CD4-positive, alpha-beta memory T cell (primary cell): ENCODE results near the gene NTN5. TPM values are rescaled to one million over a fixed set of nuclear protein-coding genes. Genes with fewer than 3 reads are reported as not detected.

Source experiments
- CTCF ChIA-PET: fragments of 350-600 bp; sonication (Branson Sonifier 250); formaldehyde crosslinking; loops from one replicate; lab custom pipeline; 2021; ENCODE audit warnings: inconsistent platforms; ENCODE audit not compliant: partially characterized antibody; lab: Charles Lee
- POLR2A ChIA-PET: fragments of 350-600 bp; sonication (Branson Sonifier 250); formaldehyde crosslinking; loops from one replicate; lab custom pipeline; 2021; ENCODE audit not compliant: partially characterized antibody; lab: Charles Lee
- DNase-seq, 5 donors: peaks; one replicate each; pipeline versions ENCODE4 v3.0.0 to v3.0.0-alpha.2; 2020 to 2022; ENCODE audit warnings: mixed read lengths in 1 of 5
- H3K27ac ChIP-seq: one replicate; pipeline ENCODE4 v1.7.0; 2013; ENCODE audit warnings: low read depth, low read length
- H3K27me3 ChIP-seq: 2 replicates; pipeline ENCODE4 v1.7.0; 2013; ENCODE audit warnings: mild to moderate bottlenecking, low read length, moderate library complexity; ENCODE audit not compliant: insufficient read depth
- H3K36me3 ChIP-seq: 2 replicates; pipeline ENCODE4 v1.7.0; 2013; ENCODE audit warnings: mild to moderate bottlenecking, low read length, moderate library complexity; ENCODE audit not compliant: insufficient read depth
- H3K4me1 ChIP-seq: 2 replicates; pipeline ENCODE4 v1.7.0; 2013; ENCODE audit warnings: mild to moderate bottlenecking, low read length, moderate library complexity; ENCODE audit not compliant: insufficient read depth
- H3K4me3 ChIP-seq, 2 donors: one replicate each; pipeline ENCODE4 v1.7.0; 2013; ENCODE audit warnings: low read length in 2 of 2, mild to moderate bottlenecking in 1 of 2
- H3K9me3 ChIP-seq, 2 donors: one replicate each; pipeline ENCODE4 v1.7.0; 2013; ENCODE audit warnings: low read length in 2 of 2, control low read depth in 1 of 2; ENCODE audit not compliant: control insufficient read depth in 1 of 2
- H3K27ac Mint-ChIP-seq, 7 donors: one replicate each; pipeline ENCODE4 v1.8.0; 2020 to 2021; ENCODE audit warnings: mixed read lengths in 7 of 7, mild to moderate bottlenecking in 6 of 7, inconsistent platforms in 3 of 7, moderate library complexity in 3 of 7
- H3K27me3 Mint-ChIP-seq, 2 donors: one replicate each; pipeline ENCODE4 v1.8.0; 2020 to 2021; ENCODE audit warnings: mixed read lengths in 2 of 2
- H3K36me3 Mint-ChIP-seq, 2 donors: one replicate each; pipeline ENCODE4 v1.8.0; 2020 to 2021; ENCODE audit warnings: mixed read lengths in 2 of 2, inconsistent platforms in 1 of 2, mild to moderate bottlenecking in 1 of 2
- H3K4me1 Mint-ChIP-seq, 4 donors: one replicate each; pipeline ENCODE4 v1.8.0; 2020 to 2021; ENCODE audit warnings: mixed read lengths in 4 of 4, mild to moderate bottlenecking in 1 of 4
- H3K4me3 Mint-ChIP-seq, 8 donors: one replicate each; pipeline ENCODE4 v1.8.0; 2020 to 2021; ENCODE audit warnings: mixed read lengths in 8 of 8, mild to moderate bottlenecking in 7 of 8, moderate library complexity in 6 of 8, inconsistent platforms in 3 of 8
- H3K9me3 Mint-ChIP-seq, 8 donors: one replicate each; pipeline ENCODE4 v1.8.0; 2020 to 2021; ENCODE audit warnings: mixed read lengths in 8 of 8, mild to moderate bottlenecking in 5 of 8, inconsistent platforms in 3 of 8, moderate library complexity in 1 of 8
- intact Hi-C: fragments of 100-400 bp; cut with micrococcal nuclease; formaldehyde crosslinking; loops from one replicate; pipeline ENCODE4 v1.15.1; 2023
- polyA plus RNA-seq, 2 donors: library from polyadenylated mRNA; unstranded; fragments of 300-500 nt; fragmentation: Illumina TruSeq; gene quantifications; one replicate each; pipeline ENCODE4 v1.2.3, GENCODE V29; 2021
- total RNA-seq, 2 experiments: library from RNA; stranded (reverse); gene quantifications; one replicate each; pipeline ENCODE4 v1.2.3, GENCODE V29; 2021

The NTN5 gene
- total and polyA plus RNA-seq, 4 experiments from 2014 or later, result 0.62 to 3.3 (median 2.3) TPM; not detected in 1

GRCh38 chr19:48630296-48631063 is 42.3 kb downstream of the NTN5 start:
- no peak overlapping the region for H3K4me3 Mint-ChIP-seq
- CTCF ChIA-PET, result interaction anchor here (1.2 kb wide), 1 partner anchor 12 kb away, joined by 3 read pairs; the partner anchor contains the start of genes RPL18 and SPHK2
- POLR2A ChIA-PET, result interaction anchor here (1.4 to 6.4 kb wide), 8 partner anchors 7 to 91 kb away, joined by 4 to 76 read pairs (median 6); partner anchors contain the start of genes CA11, DBP, RPL18 and SPHK2
- peak in 1 of 5 donors; percentile 5 for DNase-seq
- no peaks in the 10 kb centered on the region for H3K9me3 Mint-ChIP-seq
- peaks cover 28% of the 10 kb centered on the region for H3K4me1 ChIP-seq
- peaks cover 35% of the 10 kb centered on the region for H3K36me3 ChIP-seq
- no peaks in the 10 kb centered on the region for H3K27me3 ChIP-seq
- H3K4me1 Mint-ChIP-seq, result peaks cover 4 to 45% (median 18%) of the 10 kb centered on the region in 4 donors
- H3K4me3 ChIP-seq, result no peak overlapping the region
- H3K9me3 ChIP-seq, result no peaks in the 10 kb centered on the region
- peaks cover 14 to 45% of the 10 kb centered on the region in 2 donors for H3K36me3 Mint-ChIP-seq
- peak overlapping the region in 3 of 7 donors; percentile 12 to 72 (median 59) for H3K27ac Mint-ChIP-seq
- intact Hi-C loops, result no loop called here
- no peak overlapping the region for H3K27ac ChIP-seq
- no peaks in the 10 kb centered on the region for H3K27me3 Mint-ChIP-seq

- H3K9me3 ChIP-seq, result no peaks in the 10 kb centered on the region
- Mint-ChIP-seq H3K27me3 (no peaks in the 10 kb centered on the region), H3K4me1 (peaks cover 8 to 44% (median 21%) of the 10 kb centered on the region in 4 donors), H3K36me3 (peaks cover 14 to 42% of the 10 kb centered on the region in 2 donors), H3K27ac (peak overlapping the region in 1 of 7 donors; percentile 59), H3K4me3 (no peak overlapping the region), H3K9me3 (no peaks in the 10 kb centered on the region)
- ChIA-PET CTCF (no interaction called here), POLR2A (interaction anchor here (1.1 to 6.4 kb wide), 5 partner anchors 7 to 15 kb away, joined by 4 to 76 read pairs (median 29); partner anchors contain the start of genes CA11, DBP, FAM83E and RPL18)
- H3K27me3 ChIP-seq, result no peaks in the 10 kb centered on the region
- peaks cover 35% of the 10 kb centered on the region for H3K36me3 ChIP-seq
- no peak overlapping the region for H3K27ac ChIP-seq
- intact Hi-C loops, result no loop called here
- no peak for DNase-seq
- H3K4me1 ChIP-seq, result peaks cover 23% of the 10 kb centered on the region
- H3K4me3 ChIP-seq, result no peak overlapping the region
Observed at GRCh38 chr19:48629599-48630295, 43.1 kb downstream of the NTN5 start.

GRCh38 chr19:48629297-48629598 is 43.6 kb downstream of the NTN5 start:
- CTCF ChIA-PET, result no interaction called here
- H3K36me3 Mint-ChIP-seq, result peaks cover 14 to 38% of the 10 kb centered on the region in 2 donors
- POLR2A ChIA-PET, result interaction anchor here (1.1 to 6.4 kb wide), 4 partner anchors 8 to 15 kb away, joined by 4 to 76 read pairs (median 30); partner anchors contain the start of genes CA11, DBP, FAM83E and RPL18
- Histone ChIP-seq H3K9me3 (no peaks in the 10 kb centered on the region), H3K36me3 (peaks cover 35% of the 10 kb centered on the region), H3K4me3 (no peak overlapping the region), H3K4me1 (peaks cover 24% of the 10 kb centered on the region), H3K27ac (no peak overlapping the region), H3K27me3 (no peaks in the 10 kb centered on the region)
- H3K9me3 Mint-ChIP-seq, result no peaks in the 10 kb centered on the region
- DNase-seq, result peak in 1 of 5 donors; percentile 5
- no peak overlapping the region for H3K4me3 Mint-ChIP-seq
- no peaks in the 10 kb centered on the region for H3K27me3 Mint-ChIP-seq
- intact Hi-C loops, result no loop called here
- H3K27ac Mint-ChIP-seq, result no peak overlapping the region
- peaks cover 8 to 40% (median 22%) of the 10 kb centered on the region in 4 donors for H3K4me1 Mint-ChIP-seq

- Histone ChIP-seq H3K4me3 (no peak overlapping the region), H3K27me3 (no peaks in the 10 kb centered on the region), H3K36me3 (peaks cover 35% of the 10 kb centered on the region), H3K9me3 (no peaks in the 10 kb centered on the region), H3K4me1 (peaks cover 21% of the 10 kb centered on the region), H3K27ac (no peak overlapping the region)
- Mint-ChIP-seq H3K9me3 (no peaks in the 10 kb centered on the region), H3K4me1 (peaks cover 8 to 39% (median 24%) of the 10 kb centered on the region in 4 donors), H3K4me3 (no peak overlapping the region), H3K36me3 (peaks cover 14 to 39% of the 10 kb centered on the region in 2 donors), H3K27me3 (no peaks in the 10 kb centered on the region), H3K27ac (peak overlapping the region in 2 of 7 donors; percentile 57 to 62)
- DNase-seq, result no peak
- ChIA-PET POLR2A (interaction anchor here (0.9 to 6.4 kb wide), 7 partner anchors 8 to 115 kb away, joined by 3 to 76 read pairs (median 13); partner anchors contain the start of genes CA11, DBP, FAM83E and RPL18), CTCF (no interaction called here)
- intact Hi-C loops, result no loop called here
Observed at GRCh38 chr19:48628486-48629296, 44.1 kb downstream of the NTN5 start.

- Mint-ChIP-seq H3K4me1 (peaks cover 13 to 37% (median 29%) of the 10 kb centered on the region in 4 donors), H3K4me3 (no peak overlapping the region), H3K27ac (peak overlapping the region in 1 of 7 donors; percentile 42), H3K27me3 (no peaks in the 10 kb centered on the region), H3K36me3 (peaks cover 14 to 39% of the 10 kb centered on the region in 2 donors), H3K9me3 (no peaks in the 10 kb centered on the region)
- POLR2A ChIA-PET, result interaction anchor here (0.9 to 5.2 kb wide), 5 partner anchors 8 to 114 kb away, joined by 3 to 32 read pairs (median 13); partner anchors contain the start of genes CA11, DBP, RPL18 and SPHK2
- no peak for DNase-seq
- H3K9me3 ChIP-seq, result no peaks in the 10 kb centered on the region
- H3K36me3 ChIP-seq, result peaks cover 28% of the 10 kb centered on the region
- CTCF ChIA-PET, result interaction anchor here (1.4 kb wide), 1 partner anchor 9 kb away, joined by 4 read pairs; the partner anchor contains the start of gene DBP
- no peak overlapping the region for H3K27ac ChIP-seq
- H3K4me3 ChIP-seq, result no peak overlapping the region
- no peaks in the 10 kb centered on the region for H3K27me3 ChIP-seq
- intact Hi-C loops, result no loop called here
- peaks cover 21% of the 10 kb centered on the region for H3K4me1 ChIP-seq
Observed at GRCh38 chr19:48627865-48628314, 44.9 kb downstream of the NTN5 start.

- Mint-ChIP-seq H3K9me3 (no peaks in the 10 kb centered on the region), H3K27me3 (no peaks in the 10 kb centered on the region), H3K27ac (peak overlapping the region in 3 of 7 donors; percentile 30 to 63 (median 42)), H3K36me3 (peaks cover 9 to 37% of the 10 kb centered on the region in 2 donors), H3K4me1 (peaks cover 13 to 34% (median 26%) of the 10 kb centered on the region in 4 donors), H3K4me3 (no peak overlapping the region)
- intact Hi-C loops, result no loop called here
- Histone ChIP-seq H3K27ac (no peak overlapping the region), H3K4me1 (peaks cover 16% of the 10 kb centered on the region), H3K4me3 (no peak overlapping the region), H3K27me3 (no peaks in the 10 kb centered on the region), H3K9me3 (no peaks in the 10 kb centered on the region), H3K36me3 (peaks cover 23% of the 10 kb centered on the region)
- ChIA-PET CTCF (interaction anchor here (1.4 kb wide), 1 partner anchor 10 kb away, joined by 4 read pairs; the partner anchor contains the start of gene DBP), POLR2A (interaction anchor here (0.7 to 5.2 kb wide), 6 partner anchors 8 to 113 kb away, joined by 3 to 32 read pairs (median 8); partner anchors contain the start of genes CA11, DBP, RPL18 and SPHK2)
- peak in 1 of 5 donors; percentile 68 for DNase-seq
Observed at GRCh38 chr19:48627201-48627864, 45.5 kb downstream of the NTN5 start.
